ENCODE data around the gene GPNMB. TPM values are rescaled to one million over a fixed set of nuclear protein-coding genes. Genes with fewer than 3 reads are reported as not detected.

The GPNMB gene
- total RNA-seq, 4 donors from 2014 or later: 47.4 to 156 (median 72.5) TPM

DNA sequence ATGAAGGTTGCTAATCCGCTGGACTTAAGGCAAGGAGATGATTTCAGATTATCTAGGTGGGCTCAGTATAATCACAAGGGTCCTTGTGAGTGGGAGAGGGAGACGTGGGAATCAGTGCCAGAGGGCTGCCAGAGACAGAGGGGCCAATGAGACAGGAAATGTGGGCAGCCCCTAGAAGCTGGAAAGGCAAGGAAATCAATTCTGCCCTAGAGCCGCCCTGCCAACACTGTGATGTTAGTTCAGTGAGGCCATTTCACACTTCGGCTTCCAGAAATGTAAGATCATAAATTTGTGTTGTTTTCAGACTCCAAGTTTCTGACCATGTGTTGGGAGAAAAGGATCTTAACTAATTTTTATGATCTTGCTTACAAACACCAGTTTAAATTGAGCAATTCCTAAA, 3.6 kb upstream of the GPNMB start:
- H3K36me3 ChIP-seq: no peaks in the 10 kb centered on the region
- H3K27ac ChIP-seq: peak overlapping the region in 2 of 4 donors; percentile 43 to 58
- DNase-seq (ENCODE audit: low spot score in 2 of 2): no peak
- peaks cover 0 to 25% (median 0%) of the 10 kb centered on the region in 4 donors for H3K4me1 ChIP-seq
- no peak for TF ChIP-seq EP300 (IDR thresholded peaks at IDR 0.05)
- no peak for TF ChIP-seq CTCF (IDR thresholded peaks at IDR 0.05)
- TF ChIP-seq POLR2A (IDR thresholded peaks at IDR 0.05): no peak
- no peaks in the 10 kb centered on the region for H3K27me3 ChIP-seq
- H3K9me3 ChIP-seq: no peaks in the 10 kb centered on the region
- 56 to 71% methylated on average over 4 of the region's 4 CpGs for WGBS, 2 donors
- no peak overlapping the region for H3K4me3 ChIP-seq

- Histone ChIP-seq H3K9me3 (peaks cover 0 to 5% (median 0%) of the 10 kb centered on the region in 4 donors), H3K27me3 (no peaks in the 10 kb centered on the region), H3K4me3 (peak overlapping the region; percentile 34 to 58 (median 44)), H3K4me1 (peaks cover 0 to 34% (median 0%) of the 10 kb centered on the region in 4 donors), H3K36me3 (no peaks in the 10 kb centered on the region), H3K27ac (peak overlapping the region; percentile 6 to 86 (median 79))
- DNase-seq (ENCODE audit: low spot score in 2 of 2): no peak
- 41 to 44% methylated on average over 6 of the region's 6 CpGs for WGBS, 2 donors
- TF ChIP-seq EP300 (IDR thresholded peaks at IDR 0.05) (no peak), POLR2A (IDR thresholded peaks at IDR 0.05) (no peak), CTCF (IDR thresholded peaks at IDR 0.05) (no peak)
These were observed 549 bp downstream of the GPNMB start for GRCh38 chr7:23247046-23247602.

DNA sequence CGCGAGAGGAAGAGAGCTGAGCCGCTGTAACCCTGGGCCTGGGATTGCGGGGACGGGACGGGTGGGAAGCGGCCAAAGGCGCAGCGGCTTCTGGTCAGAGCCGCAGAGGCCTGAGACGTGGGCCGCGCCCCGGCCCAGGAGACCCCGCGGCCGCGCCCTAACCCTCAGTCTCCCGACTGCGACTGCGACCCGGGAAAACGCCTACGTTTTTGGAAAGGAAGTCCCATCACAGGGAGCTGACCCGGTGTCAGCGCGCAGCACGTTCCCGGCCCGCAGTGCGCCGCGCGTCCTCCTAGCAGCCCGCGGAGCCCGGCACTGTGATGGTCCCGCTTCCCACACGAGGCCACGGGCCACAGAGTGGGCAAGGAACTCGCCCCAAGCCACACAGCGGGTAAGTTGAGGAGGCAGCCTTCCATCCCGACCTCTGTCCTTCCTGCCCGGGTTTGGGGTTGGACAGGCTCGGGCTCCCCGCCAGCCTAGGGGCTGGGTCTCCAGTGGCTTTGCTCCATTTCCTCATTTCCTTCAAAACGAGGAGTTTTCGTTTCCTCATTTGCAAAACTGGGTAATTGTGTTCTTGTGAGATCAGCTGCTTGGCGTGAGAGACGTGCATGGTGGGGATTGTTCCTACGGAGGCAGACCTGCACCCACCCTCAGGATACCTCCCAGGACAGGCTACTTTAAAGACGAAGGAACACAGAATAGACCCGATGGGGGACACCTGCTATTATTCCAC, 1.2 kb downstream of the GPNMB start:
- Histone ChIP-seq H3K4me3 (peak overlapping the region; percentile 34 to 58 (median 44)), H3K27ac (peak overlapping the region; percentile 6 to 86 (median 79)), H3K9me3 (peaks cover 0 to 5% (median 0%) of the 10 kb centered on the region in 4 donors), H3K4me1 (peaks cover 0 to 32% (median 0%) of the 10 kb centered on the region in 4 donors), H3K27me3 (no peaks in the 10 kb centered on the region), H3K36me3 (no peaks in the 10 kb centered on the region)
- WGBS, 2 donors: 9 to 11% methylated on average over 30 to 40 of the region's 53 CpGs
- TF ChIP-seq CTCF (IDR thresholded peaks at IDR 0.05) (no peak), EP300 (IDR thresholded peaks at IDR 0.05) (peak in 1 of 2 donors; percentile 56)
- DNase-seq (ENCODE audit: low spot score in 2 of 2): peak; percentile 21 to 32

GRCh38 chr7:23249486-23249885, 2.9 kb downstream of the GPNMB start:
- no peak overlapping the region for H3K27ac ChIP-seq
- no peak for TF ChIP-seq POLR2A (IDR thresholded peaks at IDR 0.05)
- TF ChIP-seq EP300 (IDR thresholded peaks at IDR 0.05): no peak
- no peak for TF ChIP-seq CTCF (IDR thresholded peaks at IDR 0.05)
- no peak for DNase-seq (ENCODE audit: low spot score in 2 of 2)
- peaks cover 0 to 5% (median 0%) of the 10 kb centered on the region in 4 donors for H3K9me3 ChIP-seq
- no peak overlapping the region for H3K4me3 ChIP-seq
- H3K27me3 ChIP-seq: no peaks in the 10 kb centered on the region
- peaks cover 0 to 27% (median 0%) of the 10 kb centered on the region in 4 donors for H3K4me1 ChIP-seq
- peaks cover 0 to 4% (median 0%) of the 10 kb centered on the region in 3 donors for H3K36me3 ChIP-seq

DNA sequence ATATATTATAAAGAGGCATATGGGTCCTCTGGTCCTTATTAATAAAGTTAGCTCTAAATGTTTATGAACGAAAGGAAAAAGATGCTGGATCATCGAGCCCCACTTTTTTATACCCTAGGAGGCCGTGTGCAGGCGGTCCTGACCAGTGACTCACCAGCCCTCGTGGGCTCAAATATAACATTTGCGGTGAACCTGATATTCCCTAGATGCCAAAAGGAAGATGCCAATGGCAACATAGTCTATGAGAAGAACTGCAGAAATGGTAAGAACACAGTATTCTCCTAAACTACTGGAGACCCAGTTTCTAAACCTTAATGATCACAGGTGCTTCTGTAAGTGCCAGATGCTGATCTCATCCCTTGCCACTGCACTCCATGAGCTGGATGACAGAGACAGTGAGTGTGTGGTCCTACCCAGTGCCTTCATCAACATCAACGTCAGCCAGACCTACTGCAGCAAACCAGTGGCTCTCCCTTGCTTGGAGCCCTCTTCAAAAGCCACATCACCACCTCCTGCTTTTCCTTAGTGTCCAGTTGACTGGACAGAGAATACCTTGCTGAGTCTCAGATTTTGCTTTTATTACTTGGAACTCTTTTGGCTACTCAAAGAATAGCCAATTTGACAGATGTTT, 7.6 kb downstream of the GPNMB start:
- WGBS, 2 donors: 84 to 90% methylated on average over 7 of the region's 7 CpGs
- Histone ChIP-seq H3K27ac (no peak overlapping the region), H3K4me3 (no peak overlapping the region), H3K36me3 (peaks cover 0 to 39% (median 0%) of the 10 kb centered on the region in 3 donors), H3K27me3 (no peaks in the 10 kb centered on the region), H3K4me1 (no peaks in the 10 kb centered on the region), H3K9me3 (peaks cover 0 to 5% (median 0%) of the 10 kb centered on the region in 4 donors)
- TF ChIP-seq EP300 (IDR thresholded peaks at IDR 0.05): no peak
- no peak for TF ChIP-seq CTCF (IDR thresholded peaks at IDR 0.05)
- TF ChIP-seq POLR2A (IDR thresholded peaks at IDR 0.05): no peak
- DNase-seq (ENCODE audit: low spot score in 2 of 2): no peak

Data from tibial nerve (tissue), 4 donors.